Fibroblast of mammary gland (primary cell): ENCODE measurements around the gene HGF.

ENCODE experiments used
- DNase-seq: peaks from one replicate; pipeline ENCODE4 v3.0.0-alpha.2; 2010; ENCODE audit warnings: low read depth
- H3K4me3 ChIP-seq: 2 replicates; pipeline ENCODE4 v1.5.1; 2011; ENCODE audit warnings: low read depth, mild to moderate bottlenecking, low read length, moderate library complexity; ENCODE audit not compliant: control insufficient read depth
- CTCF ChIP-seq: conservative IDR thresholded peaks from 2 replicates; pipeline ENCODE4 v1.5.1; 2011; ENCODE audit warnings: low read depth, low read length, inconsistent platforms; ENCODE audit not compliant: control insufficient read depth, insufficient read depth

The HGF gene

GRCh38 chr7:81665236-81665635, 104.6 kb downstream of the HGF start:
- DNase-seq, result no peak
- TF ChIP-seq CTCF, result no peak
- H3K4me3 ChIP-seq, result no peak overlapping the region

- DNase-seq, result no peak
- TF ChIP-seq CTCF, result no peak
- H3K4me3 ChIP-seq, result no peak overlapping the region
These were observed 105.5 kb downstream of the HGF start for GRCh38 chr7:81664304-81664703.

GRCh38 chr7:81662531-81662930, 107.3 kb downstream of the HGF start:
- no peak overlapping the region for H3K4me3 ChIP-seq
- TF ChIP-seq CTCF, result no peak
- DNase-seq, result no peak

GRCh38 chr7:81659697-81660395, 110.0 kb downstream of the HGF start:
- no peak for TF ChIP-seq CTCF
- H3K4me3 ChIP-seq, result no peak overlapping the region
- no peak for DNase-seq

- no peak for TF ChIP-seq CTCF
- no peak overlapping the region for H3K4me3 ChIP-seq
- DNase-seq, result no peak
These were observed 112.3 kb downstream of the HGF start for GRCh38 chr7:81657551-81657950.

- DNase-seq, result no peak
- TF ChIP-seq CTCF, result no peak
- no peak overlapping the region for H3K4me3 ChIP-seq
These were observed 114.6 kb downstream of the HGF start for GRCh38 chr7:81655271-81655670.

GRCh38 chr7:81652225-81652624, 117.6 kb downstream of the HGF start:
- TF ChIP-seq CTCF, result no peak
- DNase-seq, result no peak
- no peak overlapping the region for H3K4me3 ChIP-seq
